SK-N-SH treated with all-trans-retinoic acid at 6 μM for 48 hours (cell line): ENCODE measurements around the gene PTPRN2.

Source experiments
- ARNTL ChIP-seq: fragments of 450-650 bp; formaldehyde crosslinking; IDR thresholded peaks from 2 replicates; pipeline ENCODE4 v1.5.0; 2020; ENCODE audit warnings: low read depth, mild to moderate bottlenecking, moderate library complexity, borderline replicate concordance
- CSDC2 ChIP-seq: fragments of 250-450 bp; sonication (Bioruptor Pico); IDR thresholded peaks from 2 replicates; pipeline ENCODE4 v1.5.0; 2020; ENCODE audit warnings: mild to moderate bottlenecking, moderate library complexity
- ESRRG ChIP-seq: fragments of 250-450 bp; sonication (Bioruptor Pico); IDR thresholded peaks from 2 replicates; pipeline ENCODE4 v1.6.1; 2021; ENCODE audit warnings: mild to moderate bottlenecking
- GLIS3 ChIP-seq: fragments of 250-450 bp; sonication (Bioruptor Pico); IDR thresholded peaks from 2 replicates; pipeline ENCODE4 v1.5.0; 2020; ENCODE audit warnings: mild to moderate bottlenecking, moderate library complexity
- RARB ChIP-seq: fragments of 250-450 bp; sonication (Bioruptor Pico); IDR thresholded peaks from 2 replicates; pipeline ENCODE4 v1.8.0; 2021; ENCODE audit warnings: mild to moderate bottlenecking, moderate library complexity
- SNAI2 ChIP-seq: fragments of 250-450 bp; sonication (Bioruptor Pico); IDR thresholded peaks from 2 replicates; pipeline ENCODE4 v1.5.0; 2020; ENCODE audit warnings: mild to moderate bottlenecking, moderate library complexity
- TCF4 ChIP-seq: fragments of 250-450 bp; sonication (Bioruptor Pico); IDR thresholded peaks from 2 replicates; pipeline ENCODE4 v1.8.0; 2021; ENCODE audit warnings: mild to moderate bottlenecking, moderate library complexity, borderline replicate concordance
- TOX ChIP-seq: fragments of 250-450 bp; sonication (Bioruptor Pico); IDR thresholded peaks from 2 replicates; pipeline ENCODE4 v1.8.0; 2021; ENCODE audit warnings: mild to moderate bottlenecking, moderate library complexity, borderline replicate concordance
- ZNF70 ChIP-seq: fragments of 450-650 bp; formaldehyde crosslinking; IDR thresholded peaks from 2 replicates; pipeline ENCODE4 v1.5.0; 2020; ENCODE audit warnings: mild to moderate bottlenecking, moderate library complexity
- ZNF8 ChIP-seq: fragments of 450-650 bp; formaldehyde crosslinking; IDR thresholded peaks from 2 replicates; pipeline ENCODE4 v1.5.0; 2020; ENCODE audit warnings: mild to moderate bottlenecking, moderate library complexity
- TF ChIP-seq, protein P1 (sequence below): fragments of 250-450 bp; sonication (Bioruptor Pico); IDR thresholded peaks from 2 replicates; pipeline ENCODE4 v1.8.0; 2020; ENCODE audit warnings: mild to moderate bottlenecking, moderate library complexity, borderline replicate concordance
- TF ChIP-seq, protein P2 (sequence below): fragments of 250-450 bp; sonication (Bioruptor Pico); IDR thresholded peaks from 2 replicates; pipeline ENCODE4 v1.5.1; 2020; ENCODE audit warnings: low read depth, mild to moderate bottlenecking, moderate library complexity

DNA sequence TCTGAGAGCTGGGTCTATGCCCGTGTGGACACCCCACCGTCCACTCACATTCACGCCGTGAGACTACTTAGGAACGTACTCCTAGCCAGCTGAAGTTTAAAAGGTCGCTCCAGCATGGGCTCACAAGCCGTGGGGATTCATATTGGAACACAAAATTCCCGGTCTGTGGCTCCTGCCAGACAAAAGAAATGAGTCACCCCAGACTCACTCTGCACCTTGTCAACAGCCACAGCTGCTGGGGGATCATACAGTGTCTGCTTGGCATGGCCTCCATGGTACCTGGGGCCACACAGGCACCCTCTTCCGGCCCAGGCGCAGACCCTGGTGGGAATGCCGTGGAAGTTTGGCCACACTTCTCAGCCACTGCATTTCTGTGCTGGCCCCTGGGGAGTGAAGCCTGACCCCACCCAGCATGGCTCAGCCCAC is 1022.4 kb downstream of the PTPRN2 start:
- TF ChIP-seq TCF4 (CRISPR knock-in tag) (no peak), ARNTL (CRISPR knock-in tag) (no peak), CSDC2 (CRISPR knock-in tag) (no peak), RARB (no peak), TOX (CRISPR knock-in tag) (no peak), SNAI2 (CRISPR knock-in tag) (no peak), GLIS3 (no peak), ZNF8 (CRISPR knock-in tag) (no peak), ZNF70 (CRISPR knock-in tag) (no peak), ESRRG (CRISPR knock-in tag) (no peak)
- TF ChIP-seq, protein P1, sequence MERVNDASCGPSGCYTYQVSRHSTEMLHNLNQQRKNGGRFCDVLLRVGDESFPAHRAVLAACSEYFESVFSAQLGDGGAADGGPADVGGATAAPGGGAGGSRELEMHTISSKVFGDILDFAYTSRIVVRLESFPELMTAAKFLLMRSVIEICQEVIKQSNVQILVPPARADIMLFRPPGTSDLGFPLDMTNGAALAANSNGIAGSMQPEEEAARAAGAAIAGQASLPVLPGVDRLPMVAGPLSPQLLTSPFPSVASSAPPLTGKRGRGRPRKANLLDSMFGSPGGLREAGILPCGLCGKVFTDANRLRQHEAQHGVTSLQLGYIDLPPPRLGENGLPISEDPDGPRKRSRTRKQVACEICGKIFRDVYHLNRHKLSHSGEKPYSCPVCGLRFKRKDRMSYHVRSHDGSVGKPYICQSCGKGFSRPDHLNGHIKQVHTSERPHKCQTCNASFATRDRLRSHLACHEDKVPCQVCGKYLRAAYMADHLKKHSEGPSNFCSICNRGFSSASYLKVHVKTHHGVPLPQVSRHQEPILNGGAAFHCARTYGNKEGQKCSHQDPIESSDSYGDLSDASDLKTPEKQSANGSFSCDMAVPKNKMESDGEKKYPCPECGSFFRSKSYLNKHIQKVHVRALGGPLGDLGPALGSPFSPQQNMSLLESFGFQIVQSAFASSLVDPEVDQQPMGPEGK (CRISPR knock-in tag) = no peak
- TF ChIP-seq, protein P2, sequence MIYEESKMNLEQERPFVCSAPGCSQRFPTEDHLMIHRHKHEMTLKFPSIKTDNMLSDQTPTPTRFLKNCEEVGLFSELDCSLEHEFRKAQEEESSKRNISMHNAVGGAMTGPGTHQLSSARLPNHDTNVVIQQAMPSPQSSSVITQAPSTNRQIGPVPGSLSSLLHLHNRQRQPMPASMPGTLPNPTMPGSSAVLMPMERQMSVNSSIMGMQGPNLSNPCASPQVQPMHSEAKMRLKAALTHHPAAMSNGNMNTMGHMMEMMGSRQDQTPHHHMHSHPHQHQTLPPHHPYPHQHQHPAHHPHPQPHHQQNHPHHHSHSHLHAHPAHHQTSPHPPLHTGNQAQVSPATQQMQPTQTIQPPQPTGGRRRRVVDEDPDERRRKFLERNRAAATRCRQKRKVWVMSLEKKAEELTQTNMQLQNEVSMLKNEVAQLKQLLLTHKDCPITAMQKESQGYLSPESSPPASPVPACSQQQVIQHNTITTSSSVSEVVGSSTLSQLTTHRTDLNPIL (CRISPR knock-in tag) = no peak
